GM23338 (cell line): ENCODE results near the gene MYO1F. TPM values are rescaled to one million over a fixed set of nuclear protein-coding genes. Genes with fewer than 3 reads are reported as not detected.

Experiments used
- ATAC-seq: fragments of 200-7000 bp; cut with Tn5 transposase; 3 replicates; pipeline ENCODE4 v1.9.1; 2020
- DNase-seq: peaks from one replicate; pipeline ENCODE4 v3.0.0-alpha.2; 2015; ENCODE audit warnings: low spot score
- H2AFZ ChIP-seq: fragments of 200-600 bp; sonication (generic); 2 replicates; pipeline ENCODE4 v1.8.0; 2016; ENCODE audit warnings: antibody characterized with exemption, mild to moderate bottlenecking, moderate library complexity
- H3F3A ChIP-seq: fragments of 200-600 bp; sonication (generic); replicated peaks from 2 replicates; pipeline ENCODE4 v1.8.0; 2017; ENCODE audit warnings: antibody characterized with exemption, mixed run types, low read depth
- H3K27ac ChIP-seq: fragments of 200-600 bp; sonication (generic); 2 replicates; pipeline ENCODE4 v1.6.1; 2016; ENCODE audit warnings: low read depth
- H3K27me3 ChIP-seq: fragments of 200-600 bp; sonication (generic); 2 replicates; pipeline ENCODE4 v1.8.0; 2016; ENCODE audit warnings: mild to moderate bottlenecking, mixed run types, moderate library complexity; ENCODE audit not compliant: insufficient read depth
- H3K36me3 ChIP-seq: fragments of 200-600 bp; sonication (generic); 2 replicates; pipeline ENCODE4 v1.8.0; 2016; ENCODE audit warnings: mild to moderate bottlenecking; ENCODE audit not compliant: insufficient read depth
- H3K4me1 ChIP-seq: fragments of 200-600 bp; sonication (generic); 2 replicates; pipeline ENCODE4 v1.8.0; 2016; ENCODE audit warnings: mild to moderate bottlenecking, moderate library complexity; ENCODE audit not compliant: insufficient read depth
- H3K4me2 ChIP-seq: fragments of 200-600 bp; sonication (generic); 2 replicates; pipeline ENCODE4 v1.7.1; 2017; ENCODE audit warnings: mixed run types
- H3K4me3 ChIP-seq: fragments of 200-600 bp; sonication (generic); 2 replicates; pipeline ENCODE4 v1.6.1; 2016; ENCODE audit warnings: mixed run types
- H3K79me2 ChIP-seq: fragments of 200-600 bp; sonication (generic); replicated peaks from 2 replicates; pipeline ENCODE4 v1.8.0; 2017; ENCODE audit warnings: mild to moderate bottlenecking; ENCODE audit not compliant: insufficient read depth
- H3K9me2 ChIP-seq: fragments of 200-600 bp; sonication (generic); 2 replicates; pipeline ENCODE4 v1.8.0; 2017; ENCODE audit not compliant: insufficient read depth
- H4K20me1 ChIP-seq: fragments of 200-600 bp; sonication (generic); replicated peaks from 2 replicates; pipeline ENCODE4 v1.8.0; 2017; ENCODE audit warnings: mild to moderate bottlenecking; ENCODE audit not compliant: insufficient read depth
- H3K27ac Mint-ChIP-seq: 2 replicates; pipeline ENCODE4 v1.8.0; 2020; ENCODE audit warnings: inconsistent platforms, mild to moderate bottlenecking, moderate library complexity, mixed read lengths
- H3K27me3 Mint-ChIP-seq: 3 replicates; pipeline ENCODE4 v1.8.0; 2022; ENCODE audit warnings: low read depth, mild to moderate bottlenecking, moderate library complexity, mixed read lengths, inconsistent platforms; ENCODE audit not compliant: insufficient read depth, poor library complexity
- H3K36me3 Mint-ChIP-seq: 3 replicates; pipeline ENCODE4 v1.8.0; 2021; ENCODE audit warnings: low read depth, mild to moderate bottlenecking, inconsistent platforms, moderate library complexity, mixed read lengths
- H3K4me1 Mint-ChIP-seq: 3 replicates; pipeline ENCODE4 v1.8.0; 2020; ENCODE audit warnings: mild to moderate bottlenecking, inconsistent platforms, mixed read lengths
- H3K4me3 Mint-ChIP-seq: 3 replicates; pipeline ENCODE4 v1.8.0; 2021; ENCODE audit warnings: moderate library complexity, mild to moderate bottlenecking, inconsistent platforms, mixed read lengths
- H3K9me3 Mint-ChIP-seq: 3 replicates; pipeline ENCODE4 v1.8.0; 2020; ENCODE audit warnings: moderate library complexity, mild to moderate bottlenecking, inconsistent platforms, mixed read lengths
- CREB1 ChIP-seq: fragments of 250-450 bp; sonication (Bioruptor Pico); IDR thresholded peaks from 2 replicates; pipeline ENCODE4 v1.5.0; 2020; ENCODE audit warnings: low read depth, mild to moderate bottlenecking, moderate library complexity
- CTCF ChIP-seq, 2 experiments: fragments of 200-600 bp in 1 of 2; sonication (generic) in 1 of 2; conservative IDR thresholded peaks; 2 replicates each; pipeline versions ENCODE4 v1.5.1 to v1.6.1; 2016 to 2017; ENCODE audit warnings: antibody characterized with exemption in 2 of 2, low read depth in 2 of 2, mild to moderate bottlenecking in 2 of 2, moderate library complexity in 1 of 2
- EZH2phosphoT487 ChIP-seq: fragments of 200-600 bp; sonication (generic); IDR thresholded peaks from one replicate; pipeline ENCODE4 v1.8.1; 2018; ENCODE audit warnings: antibody characterized with exemption; ENCODE audit not compliant: unreplicated experiment
- STAT1 ChIP-seq: IDR thresholded peaks from one replicate; pipeline ENCODE4 v1.6.1; 2016; ENCODE audit warnings: antibody characterized with exemption; ENCODE audit not compliant: unreplicated experiment
- polyA plus RNA-seq: library from polyadenylated mRNA; unstranded; fragments of >200 nt; fragmentation: Nextera tagmentation; extraction: Ambion mirVana; gene quantifications from 2 replicates; pipeline ENCODE4 v1.2.1, GENCODE V29; 2016
- total RNA-seq: library from RNA; depleted of rRNA; stranded (reverse); fragments of >200 nt; shearing (Covaris generic); gene quantifications from 2 replicates; pipeline ENCODE4 v1.2.3, GENCODE V29; 2014
- TF ChIP-seq, protein P1 (sequence below): IDR thresholded peaks from one replicate; pipeline ENCODE4 v1.6.1; 2018; ENCODE audit warnings: antibody characterized with exemption; ENCODE audit not compliant: unreplicated experiment

Gene MYO1F
- total and polyA plus RNA-seq, 2 experiments from 2014 or later = 3.9 to 5.7 TPM

DNA sequence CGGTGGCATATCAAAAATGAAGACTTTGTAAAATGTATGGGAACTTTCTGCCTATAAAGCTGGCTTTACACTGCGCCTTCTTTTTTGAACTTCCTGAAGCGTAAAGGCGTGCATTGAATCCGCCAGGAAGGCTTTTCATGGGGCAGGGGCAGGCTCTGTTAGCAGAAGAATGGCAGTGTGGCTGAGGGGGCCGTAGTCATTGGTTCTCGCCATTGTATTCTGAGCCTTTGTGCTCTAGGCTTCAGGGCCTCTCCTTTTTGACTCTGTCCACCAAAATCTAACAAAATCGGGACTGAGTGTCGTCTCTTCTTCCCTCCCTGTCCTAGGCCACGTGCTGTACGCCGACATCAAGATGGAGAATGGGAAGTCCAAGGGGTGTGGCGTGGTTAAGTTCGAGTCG is 88.9 kb downstream of the MYO1F start:
- Histone ChIP-seq H3K79me2 (peaks cover 18% of the 10 kb centered on the region), H3K27me3 (no peaks in the 10 kb centered on the region), H3K36me3 (peaks cover 32% of the 10 kb centered on the region), H3K9me2 (no peaks in the 10 kb centered on the region), H3K27ac (peak overlapping the region; percentile 88; the same call in 1 of the 2 replicates), H3K4me2 (no peak overlapping the region), H3K4me1 (no peaks in the 10 kb centered on the region), H3F3A (peaks cover 58% of the 10 kb centered on the region), H3K4me3 (no peak overlapping the region), H2AFZ (no peak overlapping the region), H4K20me1 (peaks cover 19% of the 10 kb centered on the region; the same call in 1 of the 2 replicates)
- Mint-ChIP-seq H3K9me3 (no peaks in the 10 kb centered on the region; the same call in 2 of the 3 replicates), H3K4me3 (no peak overlapping the region; the same call in 2 of the 3 replicates), H3K36me3 (peaks cover 68% of the 10 kb centered on the region), H3K4me1 (peaks cover 22% of the 10 kb centered on the region), H3K27ac (peak overlapping the region; percentile 60), H3K27me3 (peaks cover 29% of the 10 kb centered on the region)
- ATAC-seq (no peak), DNase-seq (no peak)
- TF ChIP-seq CTCF (conservative IDR thresholded peaks at IDR 0.05; ENCODE audit: low read depth in 2 of 2) (no peak), CREB1 (CRISPR knock-in tag) (no peak), EZH2phosphoT487 (no peak), STAT1 (no peak)
- TF ChIP-seq, protein P1, sequence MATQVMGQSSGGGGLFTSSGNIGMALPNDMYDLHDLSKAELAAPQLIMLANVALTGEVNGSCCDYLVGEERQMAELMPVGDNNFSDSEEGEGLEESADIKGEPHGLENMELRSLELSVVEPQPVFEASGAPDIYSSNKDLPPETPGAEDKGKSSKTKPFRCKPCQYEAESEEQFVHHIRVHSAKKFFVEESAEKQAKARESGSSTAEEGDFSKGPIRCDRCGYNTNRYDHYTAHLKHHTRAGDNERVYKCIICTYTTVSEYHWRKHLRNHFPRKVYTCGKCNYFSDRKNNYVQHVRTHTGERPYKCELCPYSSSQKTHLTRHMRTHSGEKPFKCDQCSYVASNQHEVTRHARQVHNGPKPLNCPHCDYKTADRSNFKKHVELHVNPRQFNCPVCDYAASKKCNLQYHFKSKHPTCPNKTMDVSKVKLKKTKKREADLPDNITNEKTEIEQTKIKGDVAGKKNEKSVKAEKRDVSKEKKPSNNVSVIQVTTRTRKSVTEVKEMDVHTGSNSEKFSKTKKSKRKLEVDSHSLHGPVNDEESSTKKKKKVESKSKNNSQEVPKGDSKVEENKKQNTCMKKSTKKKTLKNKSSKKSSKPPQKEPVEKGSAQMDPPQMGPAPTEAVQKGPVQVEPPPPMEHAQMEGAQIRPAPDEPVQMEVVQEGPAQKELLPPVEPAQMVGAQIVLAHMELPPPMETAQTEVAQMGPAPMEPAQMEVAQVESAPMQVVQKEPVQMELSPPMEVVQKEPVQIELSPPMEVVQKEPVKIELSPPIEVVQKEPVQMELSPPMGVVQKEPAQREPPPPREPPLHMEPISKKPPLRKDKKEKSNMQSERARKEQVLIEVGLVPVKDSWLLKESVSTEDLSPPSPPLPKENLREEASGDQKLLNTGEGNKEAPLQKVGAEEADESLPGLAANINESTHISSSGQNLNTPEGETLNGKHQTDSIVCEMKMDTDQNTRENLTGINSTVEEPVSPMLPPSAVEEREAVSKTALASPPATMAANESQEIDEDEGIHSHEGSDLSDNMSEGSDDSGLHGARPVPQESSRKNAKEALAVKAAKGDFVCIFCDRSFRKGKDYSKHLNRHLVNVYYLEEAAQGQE = no peak

DNA sequence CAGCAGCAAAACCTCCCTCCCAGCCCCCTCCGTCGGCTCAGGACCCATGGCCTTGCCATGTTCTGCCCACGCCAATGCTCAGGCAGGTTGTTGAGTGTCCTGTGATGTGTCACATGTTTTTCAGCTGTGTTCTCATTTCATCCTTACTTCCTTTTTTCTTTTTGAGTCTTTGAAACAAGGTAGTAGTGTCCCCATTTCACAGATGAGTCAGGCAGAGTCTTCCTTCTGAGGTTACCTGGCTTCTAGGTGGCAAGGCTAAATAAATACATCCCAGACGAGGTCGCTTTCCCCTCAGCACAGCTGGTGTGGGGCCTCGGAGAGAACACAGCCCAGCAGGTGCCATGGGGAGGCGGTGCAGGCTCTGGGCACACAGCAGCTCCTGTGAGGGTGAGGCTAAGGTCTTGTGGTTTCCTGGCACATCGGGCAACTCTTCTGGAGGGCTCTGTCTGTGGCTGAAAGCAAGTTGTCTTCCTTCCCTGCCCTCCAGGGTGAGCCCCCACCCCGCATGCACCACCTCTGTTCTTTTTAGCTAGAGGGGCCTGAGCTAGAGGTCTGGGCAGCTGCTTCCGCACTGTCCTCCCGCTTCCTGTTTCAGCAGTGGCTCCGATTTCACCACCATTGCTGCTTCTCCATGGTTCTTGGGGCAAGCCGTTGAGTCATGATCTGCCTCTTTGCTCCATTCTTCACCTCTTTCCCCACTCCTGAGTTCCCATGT is 89.9 kb downstream of the MYO1F start:
- H3K27me3 ChIP-seq = no peaks in the 10 kb centered on the region
- Mint-ChIP-seq H3K36me3 (peaks cover 78% of the 10 kb centered on the region), H3K27ac (no peak overlapping the region; the same call in 1 of the 2 replicates), H3K4me3 (no peak overlapping the region; the same call in 2 of the 3 replicates), H3K9me3 (no peaks in the 10 kb centered on the region; the same call in 1 of the 3 replicates), H3K4me1 (peaks cover 22% of the 10 kb centered on the region), H3K27me3 (peaks cover 29% of the 10 kb centered on the region)
- peaks cover 30% of the 10 kb centered on the region for H4K20me1 ChIP-seq
- no peak overlapping the region for H3K4me3 ChIP-seq
- H3K27ac ChIP-seq = peak overlapping the region; percentile 83; the same call in 1 of the 2 replicates
- H3K9me2 ChIP-seq = no peaks in the 10 kb centered on the region
- H3K36me3 ChIP-seq = peaks cover 43% of the 10 kb centered on the region
- ATAC-seq (no peak), DNase-seq (no peak)
- no peak overlapping the region for H3K4me2 ChIP-seq
- no peaks in the 10 kb centered on the region for H3K4me1 ChIP-seq
- peaks cover 29% of the 10 kb centered on the region for H3K79me2 ChIP-seq
- peaks cover 68% of the 10 kb centered on the region for H3F3A ChIP-seq
- TF ChIP-seq CTCF (conservative IDR thresholded peaks at IDR 0.05; ENCODE audit: low read depth in 2 of 2) (peak in 1 of 2 experiments; percentile 20; a peak in 1 of 4 replicates), EZH2phosphoT487 (no peak)
- no peak overlapping the region for H2AFZ ChIP-seq
